ENCODE data around the gene SAP30. TPM values are rescaled to one million over a fixed set of nuclear protein-coding genes. Genes with fewer than 3 reads are reported as not detected.

SAP30 gene
- total and polyA plus RNA-seq, 10 of the 15 experiments (the other 5 are each of a cell fraction or from before 2014, with no cell fraction given) = 5.0 to 56.9 (median 23.6) TPM

- Histone ChIP-seq H3K4me3 (no peak overlapping the region), H3K9me3 (replicated peaks; ENCODE audit: control insufficient read depth, insufficient read depth, low read length) (no peaks in the 10 kb centered on the region), H3K27ac (ENCODE audit: control insufficient read depth, insufficient read depth) (no peak overlapping the region), H3K4me1 (ENCODE audit: control insufficient read depth, insufficient read depth, low read length) (no peaks in the 10 kb centered on the region), H3K36me3 (ENCODE audit: control insufficient read depth in 2 of 2, insufficient read depth in 2 of 2, low read length in 1 of 2) (no peaks in the 10 kb centered on the region), H3K79me2 (ENCODE audit: control insufficient read depth, insufficient read depth, low read length) (no peaks in the 10 kb centered on the region), H2AFZ (ENCODE audit: control insufficient read depth, low read depth, low read length) (no peak overlapping the region), H3K4me2 (ENCODE audit: control insufficient read depth, insufficient read depth) (no peak overlapping the region), H3K9ac (ENCODE audit: control insufficient read depth, insufficient read depth, low read length) (no peak overlapping the region), H3K27me3 (replicated peaks in 1 of 2; ENCODE audit: control insufficient read depth in 2 of 2, insufficient read depth in 2 of 2, low read length in 1 of 2) (no peaks in the 10 kb centered on the region), H4K20me1 (ENCODE audit: control insufficient read depth, insufficient read depth) (no peaks in the 10 kb centered on the region)
- intact Hi-C loops (cut with micrococcal nuclease; ENCODE audit: unreplicated experiment) (no loop called here), in situ Hi-C loops (cut with MboI) (no loop called here)
- CTCF ChIA-PET = interaction anchor here (0.5 to 8.6 kb wide), 10 partner anchors 9 to 861 kb away, joined by 3 to 113 read pairs (median 4); no protein-coding TSS in a partner anchor
- ATAC-seq = no peak
- no peak for FAIRE-seq
- SMC1A ChIA-PET (ENCODE audit: uncharacterized antibody, unreplicated experiment) = interaction anchor here (0.7 to 7.7 kb wide), 3 partner anchors 13 to 91 kb away, joined by 3 to 84 read pairs (median 4); partner anchors contain the start of gene SAP30
- no peak for TF ChIP-seq ZNF384 (IDR thresholded peaks at IDR 0.05; ENCODE audit: borderline replicate concordance, low read depth, low read length)
- POLR2A ChIA-PET = interaction anchor here (0.6 to 2.0 kb wide), 3 partner anchors 30 to 78 kb away, joined by 4 to 7 read pairs (median 4); no protein-coding TSS in a partner anchor
- BruUV-seq (replicated peaks) = no TSS peak
- no peak for DNase-seq (ENCODE audit: low read depth, low spot score)
- WGBS (ENCODE audit: insufficient coverage, insufficient replicate concordance, low lambda C conversion rate, missing lambda C conversion rate) = 47% methylated on average over 4 of the region's 4 CpGs
- RAD21 ChIA-PET (ENCODE audit: unreplicated experiment) = interaction anchor here (1.3 to 2.4 kb wide), 2 partner anchors 10 to 92 kb away, joined by 7 read pairs; no protein-coding TSS in a partner anchor
Measured at GRCh38 chr4:173411106-173411693, 40.4 kb downstream of the SAP30 start.

DNA sequence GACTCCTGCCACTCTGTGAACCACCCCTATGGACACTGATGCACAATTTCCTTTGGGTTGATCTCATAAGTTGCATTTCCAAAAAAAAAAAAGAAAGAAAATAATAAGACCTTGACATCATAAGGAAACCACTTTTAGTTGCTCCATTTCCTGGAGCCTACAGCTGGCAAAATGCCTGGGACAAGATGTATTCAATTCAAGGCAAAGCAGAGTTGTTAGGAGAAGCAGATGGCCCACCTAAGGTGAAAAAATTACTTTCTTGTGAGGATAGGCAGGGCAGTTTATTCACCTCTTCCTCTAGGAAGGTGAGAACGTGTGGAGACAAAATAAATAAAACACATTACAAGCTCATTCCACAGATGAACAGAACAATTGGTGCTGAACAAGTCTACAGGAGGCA is 42.3 kb downstream of the SAP30 start:
- POLR2A ChIA-PET = interaction anchor here (1.5 to 2.0 kb wide), 4 partner anchors 10 to 80 kb away, joined by 3 to 7 read pairs (median 4); no protein-coding TSS in a partner anchor
- H3K4me2 ChIP-seq (ENCODE audit: control insufficient read depth, insufficient read depth) = no peak overlapping the region
- RAD21 ChIA-PET (ENCODE audit: unreplicated experiment) = interaction anchor here (0.9 to 7.5 kb wide), 3 partner anchors 41 to 400 kb away, joined by 3 to 60 read pairs (median 6); no protein-coding TSS in a partner anchor
- TF ChIP-seq PAX8 (IDR thresholded peaks at IDR 0.05) = no peak
- no peak for TF ChIP-seq USF2 (IDR thresholded peaks at IDR 0.05; ENCODE audit: borderline replicate concordance, low read depth, low read length)
- no peak for TF ChIP-seq POU2F2 (IDR thresholded peaks at IDR 0.05; ENCODE audit: borderline replicate concordance, low read depth, low read length)
- no peak for TF ChIP-seq NR2C1 (IDR thresholded peaks at IDR 0.05)
- no peak for TF ChIP-seq BACH1 (IDR thresholded peaks at IDR 0.05; ENCODE audit: borderline replicate concordance)
- TF ChIP-seq ZNF207 (IDR thresholded peaks at IDR 0.05; ENCODE audit: borderline replicate concordance) = no peak
- TF ChIP-seq KDM1A (IDR thresholded peaks at IDR 0.05; ENCODE audit: borderline replicate concordance) = no peak
- TF ChIP-seq SIX5 (IDR thresholded peaks at IDR 0.05; ENCODE audit: low read depth, low read length, severe bottlenecking) = no peak
- no peak for TF ChIP-seq RAD21 (IDR thresholded peaks at IDR 0.05; ENCODE audit: insufficient read depth, low read depth, low read length)
- TF ChIP-seq ELK1 (IDR thresholded peaks at IDR 0.05; ENCODE audit: low read depth, low read length) = no peak
- no peak for TF ChIP-seq E2F4 (IDR thresholded peaks at IDR 0.05; ENCODE audit: low read depth, low read length)
- TF ChIP-seq IKZF2 (IDR thresholded peaks at IDR 0.05) = no peak
- no peak for TF ChIP-seq SIN3A (IDR thresholded peaks at IDR 0.05; ENCODE audit: low read depth, low read length)

More for the DNA sequence above, 42.3 kb downstream of the SAP30 start:
- intact Hi-C loops (cut with micrococcal nuclease; ENCODE audit: unreplicated experiment) = no loop called here
- Histone ChIP-seq H3K36me3 (ENCODE audit: control insufficient read depth in 2 of 2, insufficient read depth in 2 of 2, low read length in 1 of 2) (no peaks in the 10 kb centered on the region), H3K9me3 (replicated peaks; ENCODE audit: control insufficient read depth, insufficient read depth, low read length) (no peaks in the 10 kb centered on the region), H3K4me3 (no peak overlapping the region), H3K79me2 (ENCODE audit: control insufficient read depth, insufficient read depth, low read length) (no peaks in the 10 kb centered on the region), H2AFZ (ENCODE audit: control insufficient read depth, low read depth, low read length) (no peak overlapping the region), H3K9ac (ENCODE audit: control insufficient read depth, insufficient read depth, low read length) (no peak overlapping the region), H4K20me1 (ENCODE audit: control insufficient read depth, insufficient read depth) (no peaks in the 10 kb centered on the region), H3K27ac (ENCODE audit: control insufficient read depth, insufficient read depth) (no peak overlapping the region), H3K4me1 (ENCODE audit: control insufficient read depth, insufficient read depth, low read length) (no peaks in the 10 kb centered on the region), H3K27me3 (replicated peaks in 1 of 2; ENCODE audit: control insufficient read depth in 2 of 2, insufficient read depth in 2 of 2, low read length in 1 of 2) (no peaks in the 10 kb centered on the region)
- FAIRE-seq (no peak), ATAC-seq (no peak), DNase-seq (ENCODE audit: low read depth, low spot score) (no peak)
- SMC1A ChIA-PET (ENCODE audit: uncharacterized antibody, unreplicated experiment) = interaction anchor here (0.8 to 7.7 kb wide), 12 partner anchors 9 to 399 kb away, joined by 3 to 84 read pairs (median 5); partner anchors contain the start of gene HMGB2
- in situ Hi-C loops (cut with MboI) = no loop called here
- 19% methylated on average over 1 of the region's 1 CpG for WGBS (ENCODE audit: insufficient coverage, insufficient replicate concordance, low lambda C conversion rate, missing lambda C conversion rate)
- CTCF ChIA-PET = interaction anchor here (0.6 to 8.6 kb wide), 16 partner anchors 9 to 125 kb away, joined by 3 to 113 read pairs (median 3); no protein-coding TSS in a partner anchor
- no TSS peak for BruUV-seq (replicated peaks)
